Measurements from ENCODE around the gene EPHX1. TPM values are rescaled to one million over a fixed set of nuclear protein-coding genes. Genes with fewer than 3 reads are reported as not detected.

EPHX1 gene
- total RNA-seq, 1 donor from 2014 or later, result 34.0 TPM

- no peak for DNase-seq
Observed at GRCh38 chr1:225861834-225862580, 52.1 kb downstream of the EPHX1 start.

GRCh38 chr1:225862581-225862950 lies 52.6 kb downstream of the EPHX1 start:
- no peak for DNase-seq

- DNase-seq, result no peak
Observed at GRCh38 chr1:225863167-225863566, 53.2 kb downstream of the EPHX1 start.

- no peak for DNase-seq
Observed at GRCh38 chr1:225865514-225865913, 55.6 kb downstream of the EPHX1 start.

GRCh38 chr1:225866061-225866837 lies 56.3 kb downstream of the EPHX1 start:
- DNase-seq, result no peak

- no peak for DNase-seq
Observed at GRCh38 chr1:225866981-225867380, 57.1 kb downstream of the EPHX1 start.

DNA sequence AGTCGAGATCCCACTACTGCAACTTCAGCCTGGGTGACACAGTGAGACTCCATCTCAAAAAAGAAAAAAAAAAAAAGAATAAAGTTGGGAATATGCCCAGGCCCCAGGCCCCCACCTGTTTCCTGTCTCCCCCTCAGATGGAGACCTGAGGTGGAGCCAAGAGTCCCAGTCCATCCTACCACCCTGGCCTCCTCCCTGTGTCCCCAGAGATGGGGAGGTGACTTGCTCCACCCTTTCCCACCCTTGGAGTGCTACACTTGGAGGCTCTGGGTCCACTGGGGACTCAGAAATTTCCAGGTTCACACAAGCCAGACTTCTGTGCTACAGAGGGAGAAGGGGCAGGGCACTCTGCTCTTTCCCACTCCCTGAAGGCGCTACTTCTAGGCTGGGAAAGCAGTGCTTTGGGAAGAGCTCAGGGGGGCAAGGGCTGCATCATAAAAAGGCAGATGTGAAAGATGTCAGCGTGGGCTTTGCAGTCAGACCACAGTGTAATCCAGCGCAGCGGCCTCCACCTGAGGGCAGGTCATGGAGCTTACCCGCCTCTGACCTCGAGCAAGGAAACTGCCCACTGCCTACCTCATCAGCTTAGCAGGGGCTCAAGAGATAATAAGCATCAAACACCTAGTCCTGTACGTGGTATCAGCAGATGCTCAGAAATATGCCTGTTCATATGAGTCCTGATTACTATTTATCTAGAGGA lies 58.9 kb downstream of the EPHX1 start:
- DNase-seq, result no peak

DNA sequence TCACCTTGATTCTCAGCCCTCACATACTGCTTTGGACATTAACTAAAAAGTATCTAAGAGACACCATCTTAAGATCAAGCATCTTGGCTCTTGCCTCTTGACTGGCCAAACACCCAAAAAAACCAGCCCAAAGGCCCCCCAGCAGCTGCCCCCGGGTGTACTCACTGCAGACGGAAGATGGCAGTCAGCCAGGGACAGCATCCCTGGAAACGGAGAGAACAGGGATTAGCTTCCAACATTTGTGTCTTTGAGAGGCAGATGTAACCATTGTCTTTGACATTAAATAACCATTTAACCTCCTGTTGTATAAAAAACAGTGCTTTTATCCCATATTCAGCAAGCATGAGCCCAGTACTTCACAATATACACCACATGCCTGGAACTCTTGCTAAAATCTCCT lies 61.0 kb downstream of the EPHX1 start:
- DNase-seq, result no peak

DNA sequence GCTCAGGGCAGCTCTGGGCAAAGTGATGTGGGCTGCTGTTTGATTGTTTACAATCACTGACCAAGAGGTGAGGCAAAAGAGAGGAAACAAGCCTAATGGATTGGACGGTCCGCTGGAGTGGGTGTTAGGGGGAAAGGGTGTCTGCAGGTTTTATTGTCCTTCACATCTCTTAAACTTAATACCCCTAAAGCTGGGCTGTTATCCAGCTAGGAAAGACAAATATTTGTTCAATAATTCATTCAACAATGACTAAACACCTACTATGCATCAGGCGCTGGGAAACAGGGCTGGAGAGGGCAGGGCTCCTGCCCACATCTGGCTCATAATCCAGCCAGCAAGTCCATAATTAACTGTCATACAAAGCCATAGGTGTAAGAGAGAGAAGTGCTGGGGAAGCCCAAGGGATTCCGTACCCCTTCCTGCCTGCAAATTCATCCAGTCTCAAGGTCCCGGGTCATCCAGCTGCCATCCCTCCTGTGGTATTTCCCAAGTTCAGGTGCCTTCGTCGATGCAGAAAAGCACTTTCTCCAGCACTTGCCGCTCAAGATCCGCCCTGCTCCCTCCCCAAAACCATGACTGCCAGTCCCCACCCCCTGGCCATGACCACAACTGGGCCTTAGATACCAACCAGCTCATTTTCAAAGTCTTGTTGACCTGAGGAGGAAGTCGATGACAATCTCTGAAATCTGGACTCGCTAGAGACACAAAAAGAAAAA lies 61.6 kb downstream of the EPHX1 start:
- no peak for DNase-seq

DNA sequence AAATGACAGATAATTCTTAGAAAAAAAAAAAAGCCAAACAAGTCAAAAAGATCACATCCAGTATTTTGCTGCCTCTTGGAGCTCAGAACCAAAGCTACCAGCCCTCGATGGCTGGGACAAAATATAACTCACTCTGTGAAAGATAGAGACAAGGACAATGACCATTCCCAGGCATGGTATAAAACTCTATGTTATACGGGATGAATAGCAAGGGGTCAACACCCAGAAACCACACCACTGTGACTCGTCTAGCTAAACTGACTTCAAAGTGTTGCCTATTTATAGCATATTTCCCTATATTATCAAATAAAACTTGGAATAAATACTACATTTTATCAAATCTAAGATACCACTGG lies 62.1 kb downstream of the EPHX1 start:
- no peak for DNase-seq

GRCh38 chr1:225873281-225873850 lies 63.4 kb downstream of the EPHX1 start:
- no peak for DNase-seq

DNA sequence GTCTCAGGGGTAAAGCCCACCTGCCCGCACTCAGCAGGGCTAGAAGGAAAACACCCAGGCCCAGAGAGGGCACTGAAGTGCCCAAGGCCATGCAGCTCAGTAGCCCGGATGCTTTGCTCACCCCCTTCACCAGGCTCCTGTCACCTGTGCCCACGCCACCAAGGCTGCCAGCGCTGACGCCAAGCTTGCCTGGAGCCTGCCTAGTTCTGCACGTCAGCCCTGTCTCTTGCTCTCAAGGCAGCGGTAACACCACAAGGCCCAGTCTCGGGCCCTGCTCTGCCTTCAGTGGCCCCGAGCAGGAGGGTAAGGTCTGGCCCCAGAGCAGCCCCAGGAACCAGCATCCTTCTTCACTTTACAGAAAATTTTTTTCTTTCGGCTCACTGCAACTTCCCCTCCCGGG lies 64.5 kb downstream of the EPHX1 start:
- DNase-seq, result no peak

DNA sequence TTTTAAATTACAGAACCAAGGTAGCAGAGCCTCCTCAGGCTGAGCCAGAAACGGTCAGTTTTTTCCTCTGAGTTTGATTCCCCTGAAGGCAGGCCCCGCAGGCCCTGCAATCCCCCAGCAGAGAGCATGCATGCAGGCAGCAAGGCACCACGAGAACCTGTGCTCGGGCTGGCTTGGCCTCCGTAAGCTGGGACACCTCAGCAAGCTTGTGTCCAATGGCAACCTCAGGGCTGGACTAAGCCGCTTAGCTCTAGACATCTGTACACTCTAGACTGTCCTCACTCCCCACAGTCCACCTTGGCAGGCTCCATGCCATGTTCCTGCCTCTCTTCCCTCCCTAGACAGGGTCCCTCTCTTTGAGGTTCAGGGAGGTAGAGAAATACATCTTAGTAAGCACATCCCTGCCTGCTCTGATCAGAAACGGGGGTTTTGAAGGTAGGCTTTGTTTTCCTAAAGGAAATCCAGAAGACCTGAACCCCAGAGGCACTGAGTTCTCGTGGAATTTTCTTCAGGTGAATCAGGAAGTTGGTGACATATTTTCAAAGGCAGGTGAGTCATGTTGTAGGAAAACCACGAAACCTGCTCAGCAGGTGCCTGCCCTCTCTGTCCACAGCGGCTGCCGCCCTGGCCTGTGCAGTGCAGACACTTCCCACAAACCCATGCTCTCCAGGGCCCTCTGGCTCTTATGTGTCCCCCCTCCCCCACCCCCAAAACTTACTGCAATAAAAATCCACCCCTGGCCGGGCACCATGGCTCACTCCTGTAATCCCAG lies 65.3 kb downstream of the EPHX1 start:
- DNase-seq, result no peak

- no peak for DNase-seq
Observed at GRCh38 chr1:225876900-225877510, 67.1 kb downstream of the EPHX1 start.

DNA sequence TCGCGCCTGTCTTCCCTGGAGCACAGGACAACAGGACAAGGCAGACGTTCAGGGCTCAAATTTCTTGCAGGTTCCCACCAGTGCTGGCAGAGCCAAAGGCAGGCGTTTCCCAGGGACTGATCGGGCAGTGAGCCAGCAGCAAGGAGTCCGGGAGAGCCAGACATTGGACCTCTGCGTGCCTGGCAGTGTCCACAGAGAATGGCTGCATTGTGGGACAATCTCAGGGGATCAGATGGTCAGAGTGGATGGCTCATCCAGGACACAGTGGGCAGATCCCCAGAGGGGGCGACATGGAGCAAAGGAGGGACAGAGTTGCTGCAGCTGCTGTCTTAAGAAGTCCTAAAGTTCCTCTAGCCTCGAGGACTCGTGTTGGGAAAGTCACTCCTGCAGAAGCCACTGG lies 67.7 kb downstream of the EPHX1 start:
- peak; percentile 7 for DNase-seq

GRCh38 chr1:225878282-225878681 lies 68.4 kb downstream of the EPHX1 start:
- no peak for DNase-seq

GRCh38 chr1:225879521-225880221 lies 69.7 kb downstream of the EPHX1 start:
- no peak for DNase-seq

GRCh38 chr1:225880222-225880588 lies 70.3 kb downstream of the EPHX1 start:
- DNase-seq, result no peak

DNA sequence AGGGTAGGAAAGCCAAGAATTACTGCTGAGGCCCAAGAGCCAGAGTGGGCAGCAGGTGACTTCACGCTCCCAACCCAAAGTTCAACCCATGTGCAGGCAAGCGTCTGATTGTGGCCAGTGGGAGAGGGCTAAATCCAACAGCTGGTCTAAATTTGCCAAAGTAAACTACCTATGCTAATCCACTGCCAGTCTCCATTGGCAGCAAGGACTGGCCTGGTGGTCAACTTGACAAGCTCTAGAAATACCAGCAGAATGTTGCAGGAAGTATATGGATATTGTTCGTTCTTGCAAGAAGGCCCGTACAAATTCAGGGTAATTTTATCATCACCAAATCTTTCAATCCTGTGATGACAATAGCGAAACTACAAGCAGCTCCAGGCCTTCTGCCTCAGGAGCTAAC lies 70.7 kb downstream of the EPHX1 start:
- DNase-seq, result no peak
